ENCODE measurements around the gene BAD. TPM values are rescaled to one million over a fixed set of nuclear protein-coding genes. Genes with fewer than 3 reads are reported as not detected.

The BAD gene
- total RNA-seq, 4 donors from 2014 or later: 93.9 to 154 (median 139) TPM

GRCh38 chr11:64266339-64266738 lies 18.1 kb downstream of the BAD start:
- in situ Hi-C loops (cut with MboI; ENCODE audit: low pct_ligation_motif_present in 1 of 4, low pct_unique_long_range_greater_than_20kb in 1 of 4, low sequenced_read_pairs in 3 of 4): no loop called here

DNA sequence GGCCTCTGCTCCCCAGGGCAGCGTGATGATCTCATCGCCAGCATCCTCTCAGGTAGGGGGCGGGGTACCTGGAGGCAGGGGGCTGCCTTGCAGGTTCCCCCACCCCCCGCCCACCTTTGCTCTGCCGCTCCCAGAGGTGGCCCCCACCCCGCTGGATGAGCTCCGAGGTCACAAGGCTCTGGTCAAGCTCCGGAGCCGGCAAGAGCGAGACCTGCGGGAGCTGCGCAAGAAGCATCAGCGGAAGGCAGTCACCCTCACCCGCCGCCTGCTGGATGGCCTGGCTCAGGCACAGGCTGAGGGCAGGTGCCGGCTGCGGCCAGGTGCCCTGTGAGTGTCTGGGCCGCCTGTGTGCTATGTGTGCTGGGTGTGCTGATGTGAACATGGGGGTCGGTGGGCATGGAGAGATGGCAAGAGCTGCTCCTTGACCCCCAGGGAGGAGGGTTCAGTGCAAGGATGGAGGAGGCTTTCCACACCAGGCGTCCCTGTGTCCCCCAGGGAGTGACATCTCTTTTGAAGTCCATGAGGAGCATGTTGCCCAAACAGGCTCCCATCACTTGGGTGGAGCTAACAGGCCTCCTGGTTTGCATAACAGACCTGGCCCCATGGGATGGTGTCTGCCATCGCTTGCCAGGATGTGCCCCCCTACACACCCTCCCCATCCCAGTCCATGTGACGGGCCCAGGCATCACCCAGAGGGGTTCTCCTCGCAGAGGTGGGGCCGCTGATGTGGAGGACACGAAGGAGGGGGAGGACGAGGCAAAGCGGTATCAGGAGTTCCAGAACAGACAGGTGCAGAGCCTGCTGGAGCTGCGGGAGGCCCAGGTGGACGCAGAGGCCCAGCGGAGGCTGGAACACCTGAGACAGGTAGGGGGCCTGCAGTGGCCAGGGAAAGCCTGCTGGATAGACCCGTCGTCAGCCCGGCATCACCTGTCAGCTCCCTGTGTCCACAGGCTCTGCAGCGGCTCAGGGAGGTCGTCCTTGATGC lies 19.0 kb downstream of the BAD start:
- DNase-seq: no peak
- Histone ChIP-seq H3K4me3 (no peak overlapping the region), H3K27me3 (no peaks in the 10 kb centered on the region), H3K9me3 (no peaks in the 10 kb centered on the region), H3K27ac (no peak overlapping the region), H3K36me3 (peaks cover 0 to 15% (median 3%) of the 10 kb centered on the region in 4 donors), H3K4me1 (peaks cover 10 to 25% (median 21%) of the 10 kb centered on the region in 4 donors)
- TF ChIP-seq EP300 (IDR thresholded peaks at IDR 0.05; ENCODE audit: low read depth) (no peak), POLR2AphosphoS5 (IDR thresholded peaks at IDR 0.05) (no peak)
- WGBS, 2 donors (ENCODE audit: low coverage in 1 of 2): 91% methylated on average over 4 to 31 of the region's 35 CpGs
- intact Hi-C loops (cut with DNase I; ENCODE audit: low total_unique reads): no loop called here
- in situ Hi-C loops (cut with MboI; ENCODE audit: low pct_ligation_motif_present in 1 of 4, low pct_unique_long_range_greater_than_20kb in 1 of 4, low sequenced_read_pairs in 3 of 4): no loop called here

More at GRCh38 chr11:64266339-64266738, 18.1 kb downstream of the BAD start:
- H3K4me3 ChIP-seq: no peak overlapping the region
- no peak overlapping the region for H3K27ac ChIP-seq
- WGBS, 2 donors (ENCODE audit: low coverage in 1 of 2): 88% methylated on average over 15 of the region's 15 CpGs; no CpG with 5 or more reads in 1 of the 2 donors
- no peaks in the 10 kb centered on the region for H3K9me3 ChIP-seq
- intact Hi-C loops (cut with DNase I; ENCODE audit: low total_unique reads): no loop called here
- TF ChIP-seq, protein P1, sequence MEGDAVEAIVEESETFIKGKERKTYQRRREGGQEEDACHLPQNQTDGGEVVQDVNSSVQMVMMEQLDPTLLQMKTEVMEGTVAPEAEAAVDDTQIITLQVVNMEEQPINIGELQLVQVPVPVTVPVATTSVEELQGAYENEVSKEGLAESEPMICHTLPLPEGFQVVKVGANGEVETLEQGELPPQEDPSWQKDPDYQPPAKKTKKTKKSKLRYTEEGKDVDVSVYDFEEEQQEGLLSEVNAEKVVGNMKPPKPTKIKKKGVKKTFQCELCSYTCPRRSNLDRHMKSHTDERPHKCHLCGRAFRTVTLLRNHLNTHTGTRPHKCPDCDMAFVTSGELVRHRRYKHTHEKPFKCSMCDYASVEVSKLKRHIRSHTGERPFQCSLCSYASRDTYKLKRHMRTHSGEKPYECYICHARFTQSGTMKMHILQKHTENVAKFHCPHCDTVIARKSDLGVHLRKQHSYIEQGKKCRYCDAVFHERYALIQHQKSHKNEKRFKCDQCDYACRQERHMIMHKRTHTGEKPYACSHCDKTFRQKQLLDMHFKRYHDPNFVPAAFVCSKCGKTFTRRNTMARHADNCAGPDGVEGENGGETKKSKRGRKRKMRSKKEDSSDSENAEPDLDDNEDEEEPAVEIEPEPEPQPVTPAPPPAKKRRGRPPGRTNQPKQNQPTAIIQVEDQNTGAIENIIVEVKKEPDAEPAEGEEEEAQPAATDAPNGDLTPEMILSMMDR (IDR thresholded peaks at IDR 0.05): no peak
- no peak for TF ChIP-seq POLR2A (IDR thresholded peaks at IDR 0.05)
- no peak for TF ChIP-seq POLR2AphosphoS5 (IDR thresholded peaks at IDR 0.05)
- TF ChIP-seq EP300 (IDR thresholded peaks at IDR 0.05; ENCODE audit: low read depth): no peak
- no peaks in the 10 kb centered on the region for H3K27me3 ChIP-seq
- DNase-seq: no peak
- peaks cover 0 to 15% (median 3%) of the 10 kb centered on the region in 4 donors for H3K36me3 ChIP-seq
- H3K4me1 ChIP-seq: peaks cover 10 to 25% (median 21%) of the 10 kb centered on the region in 4 donors

GRCh38 chr11:64264371-64264852 lies 20.1 kb downstream of the BAD start:
- Histone ChIP-seq H3K36me3 (peaks cover 0 to 15% (median 3%) of the 10 kb centered on the region in 4 donors), H3K9me3 (no peaks in the 10 kb centered on the region), H3K27ac (no peak overlapping the region), H3K27me3 (no peaks in the 10 kb centered on the region), H3K4me3 (no peak overlapping the region), H3K4me1 (peaks cover 10 to 25% (median 21%) of the 10 kb centered on the region in 4 donors)
- intact Hi-C loops (cut with DNase I; ENCODE audit: low total_unique reads) (no loop called here), in situ Hi-C loops (cut with MboI; ENCODE audit: low pct_ligation_motif_present in 1 of 4, low pct_unique_long_range_greater_than_20kb in 1 of 4, low sequenced_read_pairs in 3 of 4) (no loop called here)
- 80 to 94% methylated on average over 1 to 10 of the region's 10 CpGs for WGBS, 2 donors (ENCODE audit: low coverage in 1 of 2)
- no peak for DNase-seq
- TF ChIP-seq, protein P1 (IDR thresholded peaks at IDR 0.05): no peak
- TF ChIP-seq POLR2AphosphoS5 (IDR thresholded peaks at IDR 0.05) (no peak), POLR2A (IDR thresholded peaks at IDR 0.05) (no peak), EP300 (IDR thresholded peaks at IDR 0.05; ENCODE audit: low read depth) (no peak)

GRCh38 chr11:64263947-64264317 lies 20.5 kb downstream of the BAD start:
- TF ChIP-seq, protein P1 (IDR thresholded peaks at IDR 0.05): no peak
- no peak for TF ChIP-seq EP300 (IDR thresholded peaks at IDR 0.05; ENCODE audit: low read depth)
- TF ChIP-seq POLR2A (IDR thresholded peaks at IDR 0.05): no peak
- no peak for TF ChIP-seq POLR2AphosphoS5 (IDR thresholded peaks at IDR 0.05)
- Histone ChIP-seq H3K9me3 (no peaks in the 10 kb centered on the region), H3K4me1 (peaks cover 8 to 21% (median 18%) of the 10 kb centered on the region in 4 donors), H3K27me3 (no peaks in the 10 kb centered on the region), H3K27ac (no peak overlapping the region), H3K4me3 (no peak overlapping the region), H3K36me3 (peaks cover 0 to 18% (median 3%) of the 10 kb centered on the region in 4 donors)
- no peak for DNase-seq
- 92% methylated on average over 8 of the region's 8 CpGs; no CpG with 5 or more reads in 1 of the 2 donors for WGBS, 2 donors (ENCODE audit: low coverage in 1 of 2)
- in situ Hi-C loops (cut with MboI; ENCODE audit: low pct_ligation_motif_present in 1 of 4, low pct_unique_long_range_greater_than_20kb in 1 of 4, low sequenced_read_pairs in 3 of 4): no loop called here
- intact Hi-C loops (cut with DNase I; ENCODE audit: low total_unique reads): no loop called here

Data from transverse colon (tissue), 4 donors.